Activated CD4-positive, alpha-beta T cell treated with anti-CD3 and anti-CD28 coated beads, Interleukin-10, Interleukin-2, amounts not matched to agents 100 ng/mL and 50 ng/mL, durations not matched to agents 16 hours and 8 hours (primary cell): ENCODE data around the gene VWA3B.
"Not testable (repeated sequence)": the region's sequence is repeated elsewhere in the genome, so short reads cannot be mapped to it uniquely, and the experiment has no call there.

Experiments
- DNase-seq: peaks from one replicate; pipeline ENCODE4 v3.0.0-alpha.2; 2020

The VWA3B gene

DNA sequence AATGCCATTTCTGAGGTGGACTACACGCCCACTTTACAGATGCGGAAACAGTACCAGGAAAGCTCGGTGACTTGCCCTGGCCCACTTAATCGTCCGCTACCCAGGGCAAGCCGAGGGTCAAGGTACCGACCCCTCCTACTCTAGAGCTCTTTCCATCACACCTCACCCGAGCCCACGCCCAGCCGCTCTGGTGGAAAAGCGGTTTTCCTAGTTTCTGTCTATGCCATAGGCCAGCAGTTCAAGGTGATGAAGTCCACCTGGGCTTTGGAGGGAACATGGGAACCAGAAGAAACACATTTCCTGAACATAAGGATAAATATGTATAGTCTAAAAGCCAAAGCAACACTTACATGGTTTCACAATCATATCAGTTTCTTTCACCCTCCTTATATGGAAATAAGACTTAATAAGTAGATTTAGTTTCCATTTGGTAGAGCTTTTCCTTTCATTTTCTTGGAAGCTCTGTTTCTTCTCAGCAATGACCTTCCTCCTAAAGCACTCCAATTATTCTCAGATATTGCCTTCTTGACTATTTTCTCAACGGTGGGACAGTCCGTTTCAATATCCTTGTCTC is 567 bp downstream of the VWA3B start:
- DNase-seq = no peak

DNA sequence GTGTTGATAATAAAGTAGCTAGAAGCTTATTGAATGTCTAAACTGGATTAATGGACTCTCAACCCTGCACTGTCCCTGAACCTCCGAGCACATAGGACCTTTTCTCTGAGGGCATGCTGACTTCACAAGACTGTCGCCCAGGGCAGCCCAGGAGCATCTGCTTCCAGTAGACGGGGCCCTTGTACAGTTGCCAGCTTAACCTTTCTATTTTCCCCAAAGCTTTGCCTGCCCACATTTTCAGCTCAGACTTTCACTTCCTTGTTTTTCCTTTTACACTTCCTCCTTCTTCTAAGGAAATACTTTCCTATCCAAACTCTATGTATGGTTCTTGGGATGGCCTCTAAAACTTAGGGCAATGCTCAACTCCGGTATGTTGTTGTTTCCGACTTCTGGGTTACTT is 1.3 kb downstream of the VWA3B start:
- DNase-seq = no peak

DNA sequence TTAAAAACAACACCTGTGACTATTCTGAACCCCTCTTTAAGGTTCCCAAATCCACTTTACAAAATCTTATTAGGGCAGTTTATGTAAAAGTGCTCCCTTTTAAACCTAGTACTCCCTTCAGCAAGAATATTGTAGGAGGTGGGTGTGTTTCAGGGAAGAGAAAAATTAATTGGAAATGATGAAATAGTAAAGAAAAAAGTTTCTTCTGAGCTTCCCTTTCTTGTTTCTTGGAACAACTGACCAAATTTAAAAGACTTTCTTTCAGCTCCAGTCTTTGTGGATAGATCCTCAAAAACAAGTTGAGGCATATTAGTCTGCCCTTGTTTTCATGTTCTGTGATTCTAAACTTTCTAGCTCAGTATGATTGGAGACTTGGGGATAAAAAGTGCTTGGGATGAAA is 3.0 kb downstream of the VWA3B start:
- no peak for DNase-seq

DNA sequence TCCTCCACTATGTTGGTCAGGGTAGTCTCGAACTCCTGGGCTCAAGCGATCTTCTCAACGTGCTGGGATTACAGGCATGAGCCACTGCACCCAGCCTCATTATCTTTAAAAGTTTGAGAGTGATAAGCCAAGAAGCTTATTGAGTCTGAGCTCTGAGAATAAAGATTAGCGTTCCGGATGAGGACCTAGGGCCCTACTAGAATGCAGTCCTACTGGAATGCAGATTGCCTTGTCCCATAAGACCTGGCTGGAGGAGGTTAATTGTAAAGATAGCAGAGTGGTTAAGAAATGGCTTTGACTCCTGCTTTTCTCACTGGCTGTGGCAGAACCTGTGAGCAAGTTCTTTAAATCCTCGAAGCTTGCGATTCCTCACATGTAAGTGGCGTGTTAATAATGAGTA is 4.0 kb downstream of the VWA3B start:
- DNase-seq = no peak

GRCh38 chr2:98091738-98092137 is 4.8 kb downstream of the VWA3B start:
- no peak for DNase-seq

DNA sequence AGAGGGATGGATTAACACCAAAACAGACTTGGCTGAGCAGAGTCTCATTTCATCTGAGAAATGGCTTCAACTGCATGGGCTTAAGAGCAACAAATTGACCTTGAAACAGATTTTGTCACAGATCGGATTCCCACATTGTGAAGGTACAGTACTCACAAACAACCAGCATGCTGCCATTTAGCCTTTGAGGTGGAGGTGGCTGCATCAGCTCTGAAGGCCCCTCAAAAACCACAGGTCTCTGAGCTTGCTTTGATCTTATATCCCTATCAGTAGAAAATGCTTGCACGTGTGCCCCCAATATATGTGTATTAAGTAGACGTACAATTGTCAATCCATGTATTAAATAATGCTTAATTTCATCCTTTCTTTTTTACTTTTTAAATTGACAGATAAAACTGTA is 6.2 kb downstream of the VWA3B start:
- no peak for DNase-seq

- DNase-seq = no peak
Measured at GRCh38 chr2:98093611-98094010, 6.6 kb downstream of the VWA3B start.

DNA sequence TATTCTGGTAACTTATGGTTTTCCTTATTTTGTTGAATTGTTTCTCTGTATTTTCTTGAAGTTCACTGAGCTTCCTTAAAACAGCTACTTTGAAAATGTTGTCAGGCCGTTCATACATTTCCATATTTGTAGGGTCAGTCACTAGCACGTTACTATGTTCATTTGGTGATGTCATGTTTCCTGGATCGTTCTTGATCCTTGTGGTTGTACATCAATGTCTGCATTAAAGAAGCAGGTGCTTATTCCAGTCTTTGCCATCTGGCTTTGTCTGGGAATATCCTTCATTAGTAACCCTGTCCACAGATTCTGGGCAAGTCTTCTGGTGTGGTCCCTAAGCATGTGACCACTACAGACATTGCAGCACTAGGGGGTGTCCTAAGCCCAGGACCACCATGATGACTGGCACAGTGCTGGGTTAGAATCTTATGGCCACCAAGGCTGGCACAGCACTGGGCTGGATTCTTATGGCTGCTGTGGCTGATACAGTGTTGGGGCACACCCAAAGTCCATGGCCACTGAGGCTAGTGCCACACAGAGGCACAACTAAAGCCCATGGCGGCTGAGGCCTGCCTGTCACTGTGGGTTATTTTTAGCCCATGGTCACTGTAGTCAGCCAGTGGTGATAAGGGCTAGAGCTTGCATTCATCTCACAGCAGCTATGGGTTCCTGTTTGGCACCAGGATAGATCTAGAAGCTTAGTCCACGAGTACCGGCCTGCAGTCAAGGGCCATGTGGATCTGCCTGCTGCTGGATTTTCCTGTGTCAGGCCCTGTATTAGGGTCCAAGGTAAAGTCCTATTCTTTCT is 13.2 kb downstream of the VWA3B start:
- DNase-seq = no peak

- DNase-seq = not testable (repeated sequence)
Measured at GRCh38 chr2:98102315-98102714, 15.3 kb downstream of the VWA3B start.

DNA sequence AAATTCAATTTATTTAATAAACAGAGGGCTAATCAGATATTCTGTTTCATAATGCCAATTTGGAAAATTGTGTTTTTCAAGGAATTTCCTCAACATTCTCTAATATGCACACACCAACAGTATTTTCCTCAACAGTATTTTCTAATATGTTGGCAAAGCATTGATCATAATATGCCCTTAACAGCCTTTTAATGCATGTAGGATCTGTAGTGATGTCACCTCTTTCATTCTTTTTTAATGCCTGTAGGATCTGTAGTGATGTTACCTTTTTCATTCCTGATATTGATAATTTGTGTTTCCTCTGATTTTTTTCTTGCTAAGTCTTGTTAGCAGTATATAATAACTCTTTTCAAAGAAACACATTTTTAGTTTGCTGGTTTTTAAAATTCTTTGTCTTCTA is 15.9 kb downstream of the VWA3B start:
- DNase-seq = no peak

GRCh38 chr2:98108110-98108509 is 21.1 kb downstream of the VWA3B start:
- DNase-seq = no peak

DNA sequence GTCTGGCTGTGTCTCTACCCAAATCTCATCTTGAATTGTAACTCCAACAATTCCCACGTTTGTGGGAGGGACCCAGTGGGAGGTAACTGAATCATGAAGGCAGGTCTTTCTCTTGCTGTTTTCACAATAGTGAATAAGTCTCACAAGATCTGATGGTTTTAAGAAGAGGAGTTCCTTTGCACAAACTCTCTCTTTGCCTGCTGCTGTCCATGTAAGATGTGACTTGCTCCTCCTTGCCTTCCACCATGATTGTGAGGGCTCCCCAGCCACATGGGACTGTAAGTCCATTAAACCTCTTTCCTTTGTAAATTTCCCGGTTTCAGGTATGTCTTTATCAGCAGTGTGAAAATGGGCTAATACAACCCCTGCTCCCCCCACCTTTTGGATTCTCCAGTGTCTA is 23.8 kb downstream of the VWA3B start:
- no peak for DNase-seq

GRCh38 chr2:98114643-98115330 is 27.8 kb downstream of the VWA3B start:
- DNase-seq = no peak

GRCh38 chr2:98118161-98118560 is 31.2 kb downstream of the VWA3B start:
- no peak for DNase-seq

- DNase-seq = no peak
Measured at GRCh38 chr2:98118852-98119251, 31.9 kb downstream of the VWA3B start.

DNA sequence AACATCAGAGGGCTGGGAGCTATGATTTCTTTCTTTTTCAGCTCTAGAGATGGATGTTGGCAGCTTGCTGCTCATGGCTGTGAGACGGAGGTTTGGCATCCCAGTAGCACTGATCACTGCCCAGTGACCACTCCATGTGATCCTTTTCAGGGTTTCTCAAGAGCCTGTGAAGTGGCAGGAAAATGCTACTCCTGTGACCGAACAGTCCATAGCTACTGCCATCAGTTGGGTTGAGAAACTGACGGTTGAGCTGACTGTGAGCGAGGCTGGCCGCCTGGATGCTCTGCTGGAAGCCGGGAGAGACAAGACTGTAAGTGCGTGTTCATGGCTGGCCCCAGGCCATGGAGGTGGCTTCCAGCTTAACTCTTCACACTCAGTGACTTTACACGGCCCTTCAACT is 34.2 kb downstream of the VWA3B start:
- no peak for DNase-seq

DNA sequence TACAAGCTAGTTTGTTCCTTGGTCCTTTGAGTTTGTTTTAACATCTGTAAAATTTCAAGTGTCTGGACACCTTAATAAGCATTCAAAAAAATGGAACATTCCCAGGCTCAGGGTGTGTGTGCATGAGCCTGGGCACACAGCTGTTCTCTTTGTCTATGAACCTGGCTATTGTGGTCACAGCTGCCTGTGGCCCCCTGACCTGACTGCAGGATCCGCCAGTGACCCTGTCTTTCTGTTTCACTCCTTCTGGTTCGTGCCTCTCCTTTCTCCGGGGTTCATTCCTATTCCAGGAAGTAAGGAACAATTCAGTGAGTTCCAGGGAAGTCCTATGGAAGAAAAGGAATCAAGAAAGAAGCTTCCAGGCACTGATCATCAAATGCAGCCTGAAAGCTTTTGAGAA is 35.6 kb downstream of the VWA3B start:
- DNase-seq = no peak

DNA sequence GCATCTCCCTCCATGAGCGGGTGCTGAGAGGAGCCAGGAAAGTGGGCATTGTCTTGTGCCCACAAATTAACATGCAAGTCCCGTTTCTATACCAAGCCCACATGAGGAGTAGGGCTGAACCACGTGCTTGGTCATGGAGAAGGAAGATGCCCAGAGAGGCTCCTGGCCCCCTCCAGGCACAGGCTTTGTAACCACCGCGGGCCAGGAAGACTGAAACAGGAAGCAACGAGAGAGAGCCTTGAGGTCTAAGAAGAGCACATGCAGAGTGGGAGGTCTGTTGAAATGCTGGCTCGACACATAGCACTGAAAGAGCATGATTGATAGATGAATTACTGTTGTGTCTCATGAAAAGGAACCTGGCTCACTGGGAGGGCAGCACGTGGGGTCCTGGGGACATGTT is 36.3 kb downstream of the VWA3B start:
- DNase-seq = no peak

GRCh38 chr2:98126061-98126460 is 39.1 kb downstream of the VWA3B start:
- DNase-seq = no peak

GRCh38 chr2:98127229-98127989 is 40.4 kb downstream of the VWA3B start:
- no peak for DNase-seq

GRCh38 chr2:98128556-98129109 is 41.7 kb downstream of the VWA3B start:
- no peak for DNase-seq

DNA sequence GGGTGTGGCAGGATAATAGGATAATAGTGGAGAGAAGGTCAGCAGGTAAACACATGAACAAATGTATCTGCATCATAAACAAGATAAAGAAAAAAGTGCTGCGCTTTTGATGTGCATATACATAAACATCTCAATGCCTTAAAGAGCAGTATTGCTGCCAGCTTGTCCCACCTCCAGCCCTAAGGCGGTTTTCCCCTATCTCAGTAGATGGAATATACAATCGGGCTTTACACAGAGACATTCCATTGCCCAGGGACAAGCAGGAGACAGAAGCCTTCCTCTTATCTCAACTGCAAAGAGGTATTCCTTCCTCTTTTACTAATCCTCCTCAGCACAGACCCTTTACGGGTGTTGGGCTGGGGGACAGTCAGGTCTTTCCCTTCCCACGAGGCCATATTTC is 43.1 kb downstream of the VWA3B start:
- DNase-seq = not testable (repeated sequence)
